Pancreas (tissue), 10 donors: Measurements from ENCODE around the gene TMPO. TPM values are rescaled to one million over a fixed set of nuclear protein-coding genes. Genes with fewer than 3 reads are reported as not detected.
A peak's percentile ranks its signal among the peaks of the same experiment; 100 is the strongest.

Source experiments
- ATAC-seq, 4 donors: fragments of 200-7000 bp; cut with Tn5 transposase; one replicate each; pipeline versions ENCODE4 v1.8.0 to v1.9.1; 2020; ENCODE audit warnings: mild to moderate bottlenecking in 4 of 4, moderate library complexity in 4 of 4
- DNase-seq, 6 donors: peaks; one replicate each; pipeline ENCODE4 v3.0.0-alpha.2; 2020
- FAIRE-seq: peaks from 2 replicates; lab custom pipeline; 2012; peaks lifted over from hg19 to GRCh38; lab: Jason Lieb, UNC
- H3K27ac ChIP-seq, 4 donors: fragments of 200-600 bp; sonication (generic); 1 replicate in 3 of 4; 2 replicates in 1 of 4; pipeline versions ENCODE4 v1.5.0 to v1.8.0; 2020
- H3K27me3 ChIP-seq, 4 donors: fragments of 200-600 bp; one replicate each; pipeline ENCODE4 v1.8.0; 2021
- H3K36me3 ChIP-seq, 3 donors: fragments of 200-600 bp; sonication (generic) in 1 of 3; one replicate each; pipeline versions ENCODE4 v1.5.0 to v1.8.0; 2020 to 2021
- H3K4me1 ChIP-seq, 3 donors: fragments of 200-600 bp; one replicate each; pipeline ENCODE4 v1.8.0; 2021
- H3K4me3 ChIP-seq, 4 donors: fragments of 200-600 bp; sonication (generic) in 2 of 4; one replicate each; pipeline versions ENCODE4 v1.5.0 to v1.8.0; 2020 to 2021
- H3K9me3 ChIP-seq, 4 donors: fragments of 200-600 bp; one replicate each; pipeline ENCODE4 v1.8.0; 2021
- WGBS, 2 donors: extraction: QIAGEN DNeasy Blood & Tissue Kit; methylation state at CpG; one replicate each; pipeline ENCODE4 v1.1.7; 2013; 5-methylcytosine and 5-hydroxymethylcytosine counted together
- intact Hi-C, 3 donors: fragments of 100-400 bp; cut with DNase I; formaldehyde crosslinking; loops; one replicate each; pipeline versions ENCODE4 v1.11.1 to v1.14.2; 2022
- polyA plus RNA-seq, 2 donors: library from polyadenylated mRNA; stranded (reverse); fragments of 200-250 nt; gene quantifications; one replicate each; pipeline ENCODE4 v1.2.3, GENCODE V29; 2013
- total RNA-seq, 6 donors: library from RNA; stranded (reverse); fragmentation: NEBNext Ultra II Directional in 4 of 6; extraction: Animal tissue kit (Norgen Biotek cat#: 25700) in 4 of 6; gene quantifications; one replicate each; pipeline versions ENCODE4 v1.2.1 to v1.2.4, GENCODE V29; 2021 to 2023
- TF ChIP-seq, protein P1 (sequence below), 4 donors: fragments of 200-600 bp; sonication (generic) in 3 of 4; IDR thresholded peaks; one replicate each; pipeline versions ENCODE4 v1.5.0 to v1.8.0; 2021; ENCODE audit warnings: antibody characterized with exemption in 4 of 4
- donor health status: healthy with polysubstance abuse.
- donor health status: DM: no; HTN: no; CAD: no; lungs with moderate emphysema.
- donor health status: DM: no; HTN: no; CAD: no.
- donor health status: control.
- donor health status: control.
- donor health status: Bipolar disorder and iron deficiency.
- donor health status: DM: yes; HTN: yes; CAD: no.
- donor health status: DM: no; HTN: no; CAD: no.
- donor health status: DM: no; HTN: no; CAD: no.
- donor health status: DM: yes; HTN: yes; CAD: no.

Gene TMPO
- total and polyA plus RNA-seq, 8 donors, result 13.7 to 49.2 (median 31.5) TPM

DNA sequence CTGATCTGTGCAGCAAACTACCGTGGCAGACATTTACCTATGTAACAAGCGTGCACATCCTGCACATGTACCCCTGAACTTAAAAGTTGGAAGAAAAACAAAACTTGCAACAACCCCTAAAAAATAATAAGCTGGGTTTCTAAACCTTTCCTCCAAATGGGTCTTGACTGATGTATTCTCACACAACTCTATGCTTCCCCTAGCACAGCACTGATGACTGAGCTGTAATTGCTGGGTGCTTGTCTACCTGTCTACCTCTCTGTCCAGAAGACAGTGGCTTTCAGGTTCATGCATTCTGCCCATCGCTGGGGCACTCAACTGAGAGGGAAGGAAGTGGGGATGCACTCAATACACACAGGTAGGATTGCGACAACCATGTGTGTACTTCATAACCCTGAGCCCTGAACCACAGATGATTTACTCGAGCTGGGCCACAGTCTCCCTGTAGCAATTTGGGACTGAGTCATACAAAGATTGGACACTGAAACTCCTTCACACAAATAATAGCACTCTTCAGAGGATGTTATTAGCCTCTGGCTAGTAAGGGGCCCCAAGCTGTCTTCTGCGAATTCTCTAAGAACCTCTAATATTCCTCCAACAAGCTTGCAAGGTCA is 44.8 kb upstream of the TMPO start:
- H3K36me3 ChIP-seq, result no peaks in the 10 kb centered on the region
- 71 to 77% methylated on average over 6 of the region's 6 CpGs for WGBS, 2 donors
- DNase-seq (no peak), FAIRE-seq (no peak), ATAC-seq (peak in 3 of 4 donors; percentile 32 to 59 (median 55))
- no peaks in the 10 kb centered on the region for H3K27me3 ChIP-seq
- intact Hi-C loops, result no loop called here
- peaks cover 0 to 9% (median 7%) of the 10 kb centered on the region in 3 donors for H3K4me1 ChIP-seq
- H3K9me3 ChIP-seq, result no peaks in the 10 kb centered on the region
- TF ChIP-seq, protein P1, sequence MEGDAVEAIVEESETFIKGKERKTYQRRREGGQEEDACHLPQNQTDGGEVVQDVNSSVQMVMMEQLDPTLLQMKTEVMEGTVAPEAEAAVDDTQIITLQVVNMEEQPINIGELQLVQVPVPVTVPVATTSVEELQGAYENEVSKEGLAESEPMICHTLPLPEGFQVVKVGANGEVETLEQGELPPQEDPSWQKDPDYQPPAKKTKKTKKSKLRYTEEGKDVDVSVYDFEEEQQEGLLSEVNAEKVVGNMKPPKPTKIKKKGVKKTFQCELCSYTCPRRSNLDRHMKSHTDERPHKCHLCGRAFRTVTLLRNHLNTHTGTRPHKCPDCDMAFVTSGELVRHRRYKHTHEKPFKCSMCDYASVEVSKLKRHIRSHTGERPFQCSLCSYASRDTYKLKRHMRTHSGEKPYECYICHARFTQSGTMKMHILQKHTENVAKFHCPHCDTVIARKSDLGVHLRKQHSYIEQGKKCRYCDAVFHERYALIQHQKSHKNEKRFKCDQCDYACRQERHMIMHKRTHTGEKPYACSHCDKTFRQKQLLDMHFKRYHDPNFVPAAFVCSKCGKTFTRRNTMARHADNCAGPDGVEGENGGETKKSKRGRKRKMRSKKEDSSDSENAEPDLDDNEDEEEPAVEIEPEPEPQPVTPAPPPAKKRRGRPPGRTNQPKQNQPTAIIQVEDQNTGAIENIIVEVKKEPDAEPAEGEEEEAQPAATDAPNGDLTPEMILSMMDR (IDR thresholded peaks at IDR 0.05), result no peak
- H3K27ac ChIP-seq, result peak overlapping the region in 2 of 4 donors; percentile 23 to 44
- no peak overlapping the region for H3K4me3 ChIP-seq

DNA sequence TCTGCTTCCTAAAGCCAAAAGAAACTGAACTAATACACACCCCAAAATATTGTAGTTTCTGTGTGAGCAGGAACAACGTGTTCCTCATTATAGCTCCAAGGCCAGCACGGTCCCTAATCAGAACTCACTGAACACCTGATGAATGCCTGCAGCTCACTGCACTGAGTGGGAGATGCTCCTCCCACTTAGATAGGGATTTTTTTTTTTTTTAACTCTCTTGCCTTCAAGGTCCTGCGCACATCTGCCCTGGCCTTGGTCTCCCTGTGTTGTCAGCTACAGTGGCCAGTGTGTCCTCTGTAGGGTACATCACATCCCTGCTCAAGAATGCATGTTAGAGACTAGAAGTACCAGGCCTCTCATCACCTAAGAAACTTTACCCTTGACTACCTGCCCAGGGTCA is 44.3 kb upstream of the TMPO start:
- H3K27ac ChIP-seq, result peak overlapping the region in 2 of 4 donors; percentile 23 to 44
- no peak overlapping the region for H3K4me3 ChIP-seq
- H3K4me1 ChIP-seq, result peaks cover 0 to 9% (median 7%) of the 10 kb centered on the region in 3 donors
- no peaks in the 10 kb centered on the region for H3K36me3 ChIP-seq
- intact Hi-C loops, result no loop called here
- WGBS, 2 donors, result 23 to 37% methylated on average over 3 of the region's 3 CpGs
- H3K27me3 ChIP-seq, result no peaks in the 10 kb centered on the region
- H3K9me3 ChIP-seq, result no peaks in the 10 kb centered on the region
- TF ChIP-seq, protein P1 (IDR thresholded peaks at IDR 0.05), result no peak
- FAIRE-seq (no peak), ATAC-seq (peak; percentile 61 to 95 (median 90)), DNase-seq (peak in 3 of 6 donors; percentile 31 to 48 (median 45))

DNA sequence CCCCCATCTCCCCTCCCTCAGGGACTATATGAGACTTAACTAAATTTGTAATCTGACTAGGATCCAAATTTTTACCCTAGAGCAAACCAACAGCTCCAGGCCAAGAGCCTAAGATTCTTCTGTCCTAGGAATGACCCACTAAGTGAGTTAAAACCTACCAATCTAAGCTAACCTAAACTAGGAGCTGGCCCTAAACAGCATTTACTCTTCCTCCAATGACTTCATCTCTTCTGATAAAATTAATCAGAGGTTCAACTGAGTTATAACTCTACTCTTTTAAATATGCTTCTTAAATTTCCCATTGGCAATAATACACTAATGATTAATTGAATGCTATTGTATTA is 39.9 kb upstream of the TMPO start:
- DNase-seq (no peak), FAIRE-seq (peak; percentile 13), ATAC-seq (no peak)
- Histone ChIP-seq H3K4me1 (peaks cover 0 to 5% (median 4%) of the 10 kb centered on the region in 3 donors), H3K9me3 (no peaks in the 10 kb centered on the region), H3K27ac (no peak overlapping the region), H3K27me3 (no peaks in the 10 kb centered on the region), H3K4me3 (no peak overlapping the region), H3K36me3 (no peaks in the 10 kb centered on the region)
- TF ChIP-seq, protein P1 (IDR thresholded peaks at IDR 0.05), result no peak
- intact Hi-C loops, result no loop called here

DNA sequence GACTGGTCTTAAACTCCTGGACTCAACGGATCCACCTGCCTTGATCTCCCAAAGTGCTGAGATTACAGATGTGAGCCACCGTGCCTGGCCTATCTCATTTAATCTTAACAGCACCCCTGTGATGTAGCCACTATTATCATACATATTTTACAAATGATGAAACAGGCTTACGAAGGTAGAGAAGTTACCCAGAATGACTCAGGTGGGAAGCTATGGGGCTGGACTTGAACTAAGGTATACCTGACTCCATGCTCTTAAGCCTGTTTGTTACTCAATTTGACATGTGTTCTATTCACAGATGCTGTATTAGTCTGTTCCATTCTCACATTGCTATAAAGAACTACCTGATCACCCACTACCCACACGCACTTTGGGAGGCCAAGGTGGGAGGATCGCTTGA is 36.8 kb upstream of the TMPO start:
- H3K4me3 ChIP-seq, result no peak overlapping the region
- H3K36me3 ChIP-seq, result no peaks in the 10 kb centered on the region
- no peak for DNase-seq
- no peaks in the 10 kb centered on the region for H3K4me1 ChIP-seq
- no peaks in the 10 kb centered on the region for H3K27me3 ChIP-seq
- FAIRE-seq, result no peak
- intact Hi-C loops, result no loop called here
- no peaks in the 10 kb centered on the region for H3K9me3 ChIP-seq
- no peak overlapping the region for H3K27ac ChIP-seq
- 97% methylated on average over 5 of the region's 5 CpGs for WGBS, 2 donors
- ATAC-seq, result no peak
- TF ChIP-seq, protein P1 (IDR thresholded peaks at IDR 0.05), result no peak
